HFF-Myc (cell line): Measurements from ENCODE around the gene COX4I1.

ENCODE experiments used
- DNase-seq: peaks from one replicate; pipeline ENCODE4 v3.0.0-alpha.2; 2011; ENCODE audit warnings: low read depth; ENCODE audit errors: extremely low read depth
- H3K4me3 ChIP-seq: replicated peaks from 2 replicates; pipeline ENCODE4 v1.5.1; 2011; ENCODE audit warnings: low read depth, mild to moderate bottlenecking, control low read depth, low read length
- TF ChIP-seq, protein P1 (sequence below): IDR thresholded peaks from 2 replicates; pipeline ENCODE4 v1.5.1; 2012; ENCODE audit warnings: mild to moderate bottlenecking, low read depth, low read length, control low read depth; ENCODE audit errors: missing control alignments

COX4I1 gene

DNA sequence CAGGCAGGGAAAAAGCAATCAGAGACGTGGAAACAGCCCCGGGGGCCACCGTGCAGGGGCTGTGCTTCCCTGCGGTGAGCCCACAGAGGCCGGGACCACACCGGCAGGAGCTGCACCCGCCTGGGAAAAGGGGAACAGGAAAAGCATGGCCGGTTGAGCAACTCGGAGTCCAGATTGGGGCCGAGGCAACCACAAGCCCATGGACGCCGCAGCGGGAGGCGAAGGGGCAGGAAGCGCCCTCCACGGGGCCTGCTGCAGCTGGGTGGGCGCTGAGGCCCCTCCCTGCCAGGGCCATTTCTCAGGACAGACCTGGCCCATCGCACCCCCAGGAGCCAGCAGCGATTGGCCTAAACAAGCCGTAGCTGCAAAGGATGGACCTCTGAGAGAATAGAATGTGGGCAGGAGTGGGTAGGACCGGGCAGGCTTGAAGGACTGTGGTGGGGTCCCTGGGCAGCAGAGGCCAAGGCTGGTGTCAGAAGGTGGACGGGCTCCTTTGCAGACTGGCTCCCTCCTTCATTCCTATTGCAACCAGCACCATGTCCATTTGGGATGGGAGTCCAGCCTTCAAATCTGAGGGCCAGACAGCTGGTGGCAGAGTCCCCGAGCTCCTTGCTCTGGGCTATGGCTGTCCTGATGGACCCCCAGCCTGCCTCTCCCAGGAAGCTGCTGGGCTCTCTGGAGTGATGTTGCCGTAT is 30.4 kb downstream of the COX4I1 start:
- DNase-seq: no peak
- TF ChIP-seq, protein P1, sequence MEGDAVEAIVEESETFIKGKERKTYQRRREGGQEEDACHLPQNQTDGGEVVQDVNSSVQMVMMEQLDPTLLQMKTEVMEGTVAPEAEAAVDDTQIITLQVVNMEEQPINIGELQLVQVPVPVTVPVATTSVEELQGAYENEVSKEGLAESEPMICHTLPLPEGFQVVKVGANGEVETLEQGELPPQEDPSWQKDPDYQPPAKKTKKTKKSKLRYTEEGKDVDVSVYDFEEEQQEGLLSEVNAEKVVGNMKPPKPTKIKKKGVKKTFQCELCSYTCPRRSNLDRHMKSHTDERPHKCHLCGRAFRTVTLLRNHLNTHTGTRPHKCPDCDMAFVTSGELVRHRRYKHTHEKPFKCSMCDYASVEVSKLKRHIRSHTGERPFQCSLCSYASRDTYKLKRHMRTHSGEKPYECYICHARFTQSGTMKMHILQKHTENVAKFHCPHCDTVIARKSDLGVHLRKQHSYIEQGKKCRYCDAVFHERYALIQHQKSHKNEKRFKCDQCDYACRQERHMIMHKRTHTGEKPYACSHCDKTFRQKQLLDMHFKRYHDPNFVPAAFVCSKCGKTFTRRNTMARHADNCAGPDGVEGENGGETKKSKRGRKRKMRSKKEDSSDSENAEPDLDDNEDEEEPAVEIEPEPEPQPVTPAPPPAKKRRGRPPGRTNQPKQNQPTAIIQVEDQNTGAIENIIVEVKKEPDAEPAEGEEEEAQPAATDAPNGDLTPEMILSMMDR: no peak
- H3K4me3 ChIP-seq: no peak overlapping the region

GRCh38 chr16:85830821-85831220 is 31.3 kb downstream of the COX4I1 start:
- TF ChIP-seq, protein P1: no peak
- H3K4me3 ChIP-seq: no peak overlapping the region
- DNase-seq: no peak

GRCh38 chr16:85832570-85833218 is 33.2 kb downstream of the COX4I1 start:
- TF ChIP-seq, protein P1: no peak
- no peak for DNase-seq
- no peak overlapping the region for H3K4me3 ChIP-seq

DNA sequence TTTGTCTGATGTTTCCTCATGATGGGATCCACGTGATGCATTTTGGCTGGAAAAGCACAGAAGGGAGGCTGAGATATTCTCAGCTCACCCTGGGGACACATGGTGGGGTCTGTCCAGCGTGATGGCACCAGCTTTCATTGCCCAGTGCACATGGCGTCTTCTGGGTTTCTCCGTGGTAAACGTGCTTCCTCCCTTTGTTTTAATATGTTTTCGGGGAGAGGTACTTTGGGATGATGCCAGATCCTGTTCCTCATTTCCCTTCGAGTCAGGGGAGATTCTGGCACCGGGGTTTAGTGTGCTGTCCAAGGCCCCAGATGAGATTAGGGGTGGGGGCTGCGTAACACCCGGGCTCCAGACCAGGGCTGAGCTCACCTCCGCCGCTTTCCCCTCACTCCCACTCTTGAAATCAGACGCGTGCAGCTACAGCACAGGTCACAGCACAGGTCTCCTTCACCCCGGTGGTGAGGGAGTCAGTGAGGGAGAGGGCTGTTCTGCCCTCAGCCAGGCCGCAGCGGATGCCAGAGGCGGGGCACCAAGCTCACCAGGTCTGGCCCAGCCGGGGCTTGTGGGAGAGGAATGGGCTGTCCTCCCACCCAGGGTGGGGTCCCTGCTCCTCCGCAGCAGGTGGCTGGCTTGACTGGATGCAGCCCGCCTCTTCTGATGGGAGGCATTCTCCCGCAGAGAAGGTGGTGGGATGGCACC is 33.9 kb downstream of the COX4I1 start:
- TF ChIP-seq, protein P1: no peak
- no peak overlapping the region for H3K4me3 ChIP-seq
- DNase-seq: no peak

DNA sequence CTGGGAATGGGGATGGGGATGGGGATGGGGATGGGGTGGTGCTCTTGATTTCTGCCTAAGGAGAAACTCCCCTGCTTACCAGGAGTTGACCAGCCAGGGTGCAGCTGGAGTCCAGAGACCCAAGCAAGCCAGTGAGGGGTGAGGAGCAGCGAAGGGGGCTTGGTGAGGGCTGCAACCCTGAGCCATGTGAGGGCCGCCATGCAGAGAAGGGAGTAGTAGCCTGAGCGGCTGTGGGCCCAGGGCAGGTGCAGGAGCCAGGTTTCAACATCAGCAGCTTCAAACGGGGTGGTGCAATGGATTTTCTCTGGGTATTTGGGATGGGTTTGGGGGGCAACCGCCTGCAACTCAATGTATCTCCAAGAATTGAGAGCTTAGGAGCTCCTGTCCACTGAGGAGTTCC is 35.2 kb downstream of the COX4I1 start:
- no peak overlapping the region for H3K4me3 ChIP-seq
- TF ChIP-seq, protein P1: no peak
- no peak for DNase-seq

DNA sequence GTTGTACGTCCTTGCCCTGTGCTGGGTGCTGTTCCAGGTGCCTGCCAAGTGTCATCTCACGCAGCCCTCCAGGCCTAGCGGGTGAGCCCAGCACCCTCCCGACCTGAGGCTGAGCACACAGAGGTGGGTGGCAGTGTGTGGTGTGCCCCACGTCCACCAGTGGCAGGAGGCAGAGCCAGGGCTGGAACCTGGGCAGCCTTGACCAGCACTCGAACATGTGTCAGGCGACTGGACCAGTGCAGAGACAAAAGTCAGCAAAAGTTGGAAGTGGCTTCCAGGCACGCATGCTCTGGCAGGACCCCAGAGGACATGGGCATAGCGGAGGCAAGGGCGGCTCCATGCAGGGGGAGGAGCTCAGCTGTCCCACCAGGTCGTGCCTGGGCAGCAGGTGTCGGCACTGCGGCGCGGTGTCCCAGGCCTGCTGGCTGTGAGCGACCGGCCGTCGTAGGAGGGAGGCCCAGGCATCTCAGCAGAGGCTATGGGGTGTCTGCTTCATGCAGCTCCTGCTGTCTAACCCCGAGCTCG is 35.8 kb downstream of the COX4I1 start:
- no peak overlapping the region for H3K4me3 ChIP-seq
- TF ChIP-seq, protein P1: no peak
- no peak for DNase-seq
